ENCODE measurements around the gene PRDM16. TPM values are rescaled to one million over a fixed set of nuclear protein-coding genes. Genes with fewer than 3 reads are reported as not detected.
A peak's percentile ranks its signal among the peaks of the same experiment; 100 is the strongest.

PRDM16 gene
- total and polyA plus RNA-seq, 5 experiments from 2014 or later = not detected

- Mint-ChIP-seq H3K4me1 (peaks cover 0 to 7% (median 4%) of the 10 kb centered on the region in 4 donors), H3K36me3 (peaks cover 0 to 2% (median 0%) of the 10 kb centered on the region in 3 donors), H3K9me3 (peaks cover 0 to 1% (median 0%) of the 10 kb centered on the region in 9 donors), H3K27me3 (peaks cover 12 to 45% (median 24%) of the 10 kb centered on the region in 5 donors), H3K27ac (peak overlapping the region in 1 of 10 donors; percentile 37), H3K4me3 (no peak overlapping the region)
- ATAC-seq (no peak), DNase-seq (no peak)
- POLR2A ChIA-PET = no interaction called here
Measured at GRCh38 chr1:3172431-3173380, 103.7 kb downstream of the PRDM16 start.

- Mint-ChIP-seq H3K4me3 (no peak overlapping the region), H3K27me3 (peaks cover 12 to 45% (median 24%) of the 10 kb centered on the region in 5 donors), H3K27ac (no peak overlapping the region), H3K36me3 (peaks cover 0 to 2% (median 0%) of the 10 kb centered on the region in 3 donors), H3K9me3 (peaks cover 0 to 2% (median 0%) of the 10 kb centered on the region in 9 donors), H3K4me1 (peaks cover 0 to 7% (median 4%) of the 10 kb centered on the region in 4 donors)
- DNase-seq (no peak), ATAC-seq (no peak)
- POLR2A ChIA-PET = no interaction called here
Measured at GRCh38 chr1:3173381-3173980, 104.5 kb downstream of the PRDM16 start.

- DNase-seq (no peak), ATAC-seq (no peak)
- H3K4me1 Mint-ChIP-seq = peaks cover 0 to 7% (median 4%) of the 10 kb centered on the region in 4 donors
- POLR2A ChIA-PET = no interaction called here
- peaks cover 0 to 2% (median 0%) of the 10 kb centered on the region in 3 donors for H3K36me3 Mint-ChIP-seq
- H3K4me3 Mint-ChIP-seq = no peak overlapping the region
- peaks cover 12 to 45% (median 24%) of the 10 kb centered on the region in 5 donors for H3K27me3 Mint-ChIP-seq
- peaks cover 0 to 2% (median 0%) of the 10 kb centered on the region in 9 donors for H3K9me3 Mint-ChIP-seq
- H3K27ac Mint-ChIP-seq = no peak overlapping the region
Measured at GRCh38 chr1:3174487-3175247, 105.7 kb downstream of the PRDM16 start.

GRCh38 chr1:3175486-3175885 lies 106.5 kb downstream of the PRDM16 start:
- no peak for ATAC-seq
- H3K9me3 Mint-ChIP-seq = peaks cover 0 to 2% (median 0%) of the 10 kb centered on the region in 9 donors
- POLR2A ChIA-PET = no interaction called here

GRCh38 chr1:3176028-3176427 lies 107.0 kb downstream of the PRDM16 start:
- H3K36me3 Mint-ChIP-seq = peaks cover 0 to 2% (median 0%) of the 10 kb centered on the region in 3 donors
- no peak for DNase-seq
- H3K4me1 Mint-ChIP-seq = peaks cover 0 to 7% (median 3%) of the 10 kb centered on the region in 4 donors
- H3K9me3 Mint-ChIP-seq = peaks cover 0 to 2% (median 0%) of the 10 kb centered on the region in 9 donors
- POLR2A ChIA-PET = no interaction called here
- no peak overlapping the region for H3K27ac Mint-ChIP-seq
- H3K27me3 Mint-ChIP-seq = peaks cover 12 to 36% (median 23%) of the 10 kb centered on the region in 5 donors
- ATAC-seq = no peak
- no peak overlapping the region for H3K4me3 Mint-ChIP-seq

More at GRCh38 chr1:3175486-3175885, 106.5 kb downstream of the PRDM16 start:
- no peak overlapping the region for H3K27ac Mint-ChIP-seq
- peaks cover 0 to 7% (median 4%) of the 10 kb centered on the region in 4 donors for H3K4me1 Mint-ChIP-seq
- H3K36me3 Mint-ChIP-seq = peaks cover 0 to 2% (median 0%) of the 10 kb centered on the region in 3 donors
- peaks cover 12 to 40% (median 24%) of the 10 kb centered on the region in 5 donors for H3K27me3 Mint-ChIP-seq
- no peak overlapping the region for H3K4me3 Mint-ChIP-seq
- no peak for DNase-seq

- Mint-ChIP-seq H3K4me1 (peaks cover 0 to 7% (median 2%) of the 10 kb centered on the region in 4 donors), H3K27ac (no peak overlapping the region), H3K27me3 (peaks cover 12 to 32% (median 23%) of the 10 kb centered on the region in 5 donors), H3K9me3 (peaks cover 0 to 2% (median 0%) of the 10 kb centered on the region in 9 donors), H3K36me3 (peaks cover 0 to 2% (median 0%) of the 10 kb centered on the region in 3 donors), H3K4me3 (no peak overlapping the region)
- DNase-seq (no peak), ATAC-seq (no peak)
- POLR2A ChIA-PET = no interaction called here
Measured at GRCh38 chr1:3176820-3177219, 107.8 kb downstream of the PRDM16 start.

- DNase-seq = no peak
- no peak overlapping the region for H3K27ac Mint-ChIP-seq
- ATAC-seq = no peak
- H3K36me3 Mint-ChIP-seq = no peaks in the 10 kb centered on the region
- POLR2A ChIA-PET = no interaction called here
- H3K9me3 Mint-ChIP-seq = peaks cover 0 to 2% (median 0%) of the 10 kb centered on the region in 9 donors
- no peaks in the 10 kb centered on the region for H3K4me1 Mint-ChIP-seq
- H3K4me3 Mint-ChIP-seq = no peak overlapping the region
- H3K27me3 Mint-ChIP-seq = peaks cover 0 to 21% (median 10%) of the 10 kb centered on the region in 5 donors
Measured at GRCh38 chr1:3178279-3178678, 109.3 kb downstream of the PRDM16 start.

GRCh38 chr1:3179471-3179870 lies 110.5 kb downstream of the PRDM16 start:
- POLR2A ChIA-PET = no interaction called here

GRCh38 chr1:3180915-3181314 lies 111.9 kb downstream of the PRDM16 start:
- no peak for ATAC-seq
- Mint-ChIP-seq H3K9me3 (peaks cover 0 to 2% (median 0%) of the 10 kb centered on the region in 9 donors), H3K4me1 (peaks cover 0 to 9% (median 1%) of the 10 kb centered on the region in 4 donors), H3K36me3 (no peaks in the 10 kb centered on the region), H3K27ac (no peak overlapping the region), H3K4me3 (no peak overlapping the region), H3K27me3 (peaks cover 2 to 26% (median 11%) of the 10 kb centered on the region in 5 donors)
- POLR2A ChIA-PET = no interaction called here
- no peak for DNase-seq

More at GRCh38 chr1:3179471-3179870, 110.5 kb downstream of the PRDM16 start:
- peaks cover 0 to 2% (median 0%) of the 10 kb centered on the region in 9 donors for H3K9me3 Mint-ChIP-seq
- no peak overlapping the region for H3K27ac Mint-ChIP-seq
- H3K4me3 Mint-ChIP-seq = no peak overlapping the region
- H3K36me3 Mint-ChIP-seq = no peaks in the 10 kb centered on the region
- H3K27me3 Mint-ChIP-seq = peaks cover 0 to 24% (median 7%) of the 10 kb centered on the region in 5 donors
- H3K4me1 Mint-ChIP-seq = peaks cover 0 to under 1% (median 0%) of the 10 kb centered on the region in 4 donors
- ATAC-seq (no peak), DNase-seq (no peak)

GRCh38 chr1:3181956-3182355 lies 113.0 kb downstream of the PRDM16 start:
- H3K4me1 Mint-ChIP-seq = peaks cover 0 to 9% (median 1%) of the 10 kb centered on the region in 4 donors
- no peak overlapping the region for H3K4me3 Mint-ChIP-seq
- DNase-seq (no peak), ATAC-seq (no peak)
- H3K27ac Mint-ChIP-seq = no peak overlapping the region
- H3K36me3 Mint-ChIP-seq = no peaks in the 10 kb centered on the region
- peaks cover 2 to 34% (median 22%) of the 10 kb centered on the region in 5 donors for H3K27me3 Mint-ChIP-seq
- POLR2A ChIA-PET = no interaction called here
- peaks cover 0 to 2% (median 0%) of the 10 kb centered on the region in 9 donors for H3K9me3 Mint-ChIP-seq

- no peaks in the 10 kb centered on the region for H3K9me3 Mint-ChIP-seq
- ATAC-seq (no peak), DNase-seq (no peak)
- H3K27me3 Mint-ChIP-seq = peaks cover 3 to 42% (median 30%) of the 10 kb centered on the region in 5 donors
- POLR2A ChIA-PET = no interaction called here
- H3K27ac Mint-ChIP-seq = no peak overlapping the region
- no peaks in the 10 kb centered on the region for H3K36me3 Mint-ChIP-seq
- H3K4me1 Mint-ChIP-seq = peaks cover 0 to 9% (median 2%) of the 10 kb centered on the region in 4 donors
- H3K4me3 Mint-ChIP-seq = peak overlapping the region in 1 of 10 donors; percentile 34
Measured at GRCh38 chr1:3183411-3183810, 114.4 kb downstream of the PRDM16 start.

- H3K4me3 Mint-ChIP-seq = no peak overlapping the region
- no peaks in the 10 kb centered on the region for H3K9me3 Mint-ChIP-seq
- POLR2A ChIA-PET = no interaction called here
- no peaks in the 10 kb centered on the region for H3K36me3 Mint-ChIP-seq
- peaks cover 3 to 46% (median 30%) of the 10 kb centered on the region in 5 donors for H3K27me3 Mint-ChIP-seq
- no peak for DNase-seq
- no peak for ATAC-seq
- H3K4me1 Mint-ChIP-seq = peaks cover 0 to 9% (median 2%) of the 10 kb centered on the region in 4 donors
- H3K27ac Mint-ChIP-seq = no peak overlapping the region
Measured at GRCh38 chr1:3183813-3184212, 114.8 kb downstream of the PRDM16 start.

All from naive thymus-derived CD8-positive, alpha-beta T cell (primary cell).